PC-3 (cell line): ENCODE results near the gene ADGRV1. TPM values are rescaled to one million over a fixed set of nuclear protein-coding genes. Genes with fewer than 3 reads are reported as not detected.

Experiments used
- ATAC-seq: fragments of 200-7000 bp; cut with Tn5 transposase; 2 replicates; pipeline ENCODE4 v1.9.1; 2020; ENCODE audit warnings: mild to moderate bottlenecking, moderate library complexity
- BruUV-seq: library from RNA; stranded (reverse); fragments of 400-500 nt; replicated peaks from 2 replicates; lab custom pipeline; 2021; lab: Mats Ljungman, UMichigan
- CTCF ChIA-PET: fragments of 300-600 bp; sonication (Branson Sonifier 250); formaldehyde crosslinking; loops from one replicate; lab custom pipeline; 2022; ENCODE audit warnings: antibody characterized with exemption; lab: Charles Lee
- POLR2A ChIA-PET: fragments of 300-600 bp; sonication (Branson Sonifier 250); formaldehyde crosslinking; loops from one replicate; lab custom pipeline; 2022; ENCODE audit warnings: antibody characterized with exemption; ENCODE audit not compliant: unreplicated experiment; lab: Charles Lee
- DNase-seq: peaks from one replicate; pipeline ENCODE4 v3.0.0-alpha.2; 2015
- H2AFZ ChIP-seq: fragments of 300-600 bp; sonication (generic); 2 replicates; pipeline ENCODE4 v1.6.0; 2016; ENCODE audit warnings: antibody characterized with exemption, low read length
- H3F3A ChIP-seq: fragments of 300-600 bp; sonication (generic); one replicate; pipeline ENCODE4 v1.6.0; 2017; ENCODE audit warnings: antibody characterized with exemption, low read length, control low read depth, mild to moderate bottlenecking; ENCODE audit not compliant: unreplicated experiment
- H3K27ac ChIP-seq: fragments of 300-600 bp; sonication (generic); 2 replicates; pipeline ENCODE4 v1.5.1; 2016; ENCODE audit warnings: mild to moderate bottlenecking, low read length
- H3K27me3 ChIP-seq: fragments of 300-600 bp; sonication (generic); 2 replicates; pipeline ENCODE4 v1.6.1; 2016; ENCODE audit warnings: low read length, mixed read lengths
- H3K36me3 ChIP-seq: fragments of 300-600 bp; sonication (generic); 2 replicates; pipeline ENCODE4 v1.6.1; 2016; ENCODE audit warnings: low read depth, mixed run types, low read length, mixed read lengths
- H3K4me1 ChIP-seq: fragments of 300-600 bp; sonication (generic); 2 replicates; pipeline ENCODE4 v1.5.1; 2016; ENCODE audit warnings: low read length; ENCODE audit not compliant: insufficient read depth
- H3K4me2 ChIP-seq: fragments of 300-600 bp; sonication (generic); 2 replicates; pipeline ENCODE4 v1.6.0; 2016; ENCODE audit warnings: low read length
- H3K4me3 ChIP-seq: fragments of 300-600 bp; sonication (generic); 2 replicates; pipeline ENCODE4 v1.5.1; 2016; ENCODE audit warnings: mild to moderate bottlenecking, low read length, mixed read lengths
- H3K79me2 ChIP-seq: fragments of 300-600 bp; sonication (generic); 2 replicates; pipeline ENCODE4 v1.6.1; 2017; ENCODE audit warnings: low read length, mixed read lengths
- H3K9ac ChIP-seq: fragments of 300-600 bp; sonication (generic); 2 replicates; pipeline ENCODE4 v1.6.0; 2016; ENCODE audit warnings: mild to moderate bottlenecking, low read length
- H3K9me2 ChIP-seq: fragments of 300-600 bp; sonication (generic); replicated peaks from 2 replicates; pipeline ENCODE4 v1.6.1; 2016; ENCODE audit warnings: mixed run types, low read length, mixed read lengths
- H3K9me3 ChIP-seq: fragments of 300-600 bp; sonication (generic); 2 replicates; pipeline ENCODE4 v1.6.1; 2016; ENCODE audit warnings: low read length, mixed read lengths
- H4K20me1 ChIP-seq: fragments of 300-600 bp; sonication (generic); 2 replicates; pipeline ENCODE4 v1.6.1; 2016; ENCODE audit warnings: low read length, mixed read lengths
- CTCF ChIP-seq: fragments of 300-600 bp; sonication (generic); conservative IDR thresholded peaks from 2 replicates; pipeline ENCODE4 v1.5.1; 2017; ENCODE audit warnings: antibody characterized with exemption, low read depth, mild to moderate bottlenecking, low read length
- EZH2 ChIP-seq: fragments of 300-600 bp; sonication (generic); IDR thresholded peaks from one replicate; pipeline ENCODE4 v1.6.1; 2017; ENCODE audit warnings: antibody characterized with exemption, mild to moderate bottlenecking, low read length; ENCODE audit not compliant: unreplicated experiment
- EZH2phosphoT487 ChIP-seq: fragments of 300-600 bp; sonication (generic); IDR thresholded peaks from 2 replicates; pipeline ENCODE4 v1.6.1; 2018; ENCODE audit warnings: mild to moderate bottlenecking, antibody characterized with exemption, low read length, borderline replicate concordance
- intact Hi-C: fragments of 100-400 bp; cut with micrococcal nuclease; formaldehyde crosslinking; loops from 2 replicates; pipeline ENCODE4 v1.9.0; 2023
- total RNA-seq: library from RNA; depleted of rRNA; stranded (reverse); fragments of >200 nt; gene quantifications from 2 replicates; pipeline ENCODE4 v1.2.3, GENCODE V29; 2014

The ADGRV1 gene
- total RNA-seq, 1 experiment from 2014 or later = 22.7 TPM

- intact Hi-C loops = loop anchor here (1.0 to 10.0 kb wide), 7 partner anchors 61 to 284 kb away; no protein-coding TSS in a partner anchor
- BruUV-seq = no TSS peak
- peak overlapping the region; percentile 70 for H3K4me2 ChIP-seq
Measured at GRCh38 chr5:91101600-91102379, 543.2 kb downstream of the ADGRV1 start.

GRCh38 chr5:91103353-91104061 lies 544.9 kb downstream of the ADGRV1 start:
- intact Hi-C loops = loop anchor here (2.0 to 10.0 kb wide), 2 partner anchors 59 to 211 kb away; no protein-coding TSS in a partner anchor
- BruUV-seq = no TSS peak
- Histone ChIP-seq H3F3A (no peaks in the 10 kb centered on the region), H3K27ac (no peak overlapping the region), H3K27me3 (no peaks in the 10 kb centered on the region), H3K4me1 (0 out of 2 replicates have a peak, but pooled peaks cover 5% of the 10 kb centered on the region), H3K4me3 (no peak overlapping the region), H3K9ac (no peak overlapping the region), H3K9me2 (no peaks in the 10 kb centered on the region), H4K20me1 (no peaks in the 10 kb centered on the region), H3K36me3 (no peaks in the 10 kb centered on the region), H3K9me3 (no peaks in the 10 kb centered on the region), H3K4me2 (no peak overlapping the region), H2AFZ (no peak overlapping the region), H3K79me2 (no peaks in the 10 kb centered on the region)
- CTCF ChIA-PET = no interaction called here
- ATAC-seq (no peak), DNase-seq (no peak)
- POLR2A ChIA-PET = no interaction called here
- TF ChIP-seq CTCF (no peak), EZH2phosphoT487 (no peak), EZH2 (no peak)

More at GRCh38 chr5:91101600-91102379, 543.2 kb downstream of the ADGRV1 start:
- Histone ChIP-seq H4K20me1 (no peaks in the 10 kb centered on the region), H3K27me3 (no peaks in the 10 kb centered on the region), H3K4me1 (0 out of 2 replicates have a peak, but pooled peaks cover 5% of the 10 kb centered on the region), H3K9ac (no peak overlapping the region), H2AFZ (peak overlapping the region; percentile 70), H3F3A (no peaks in the 10 kb centered on the region), H3K9me3 (no peaks in the 10 kb centered on the region), H3K36me3 (no peaks in the 10 kb centered on the region), H3K9me2 (no peaks in the 10 kb centered on the region), H3K79me2 (no peaks in the 10 kb centered on the region), H3K27ac (no peak overlapping the region), H3K4me3 (peak overlapping the region; percentile 30; the same call in 1 of the 2 replicates)
- TF ChIP-seq EZH2phosphoT487 (no peak), CTCF (peak; percentile 94)
- DNase-seq = peak; percentile 83
- ChIA-PET POLR2A (no interaction called here), CTCF (no interaction called here)
- ATAC-seq = peak; percentile 99
